ENCODE data around the gene TNS1. TPM values are rescaled to one million over a fixed set of nuclear protein-coding genes. Genes with fewer than 3 reads are reported as not detected.
A peak's percentile ranks its signal among the peaks of the same experiment; 100 is the strongest.

The TNS1 gene
- total RNA-seq, 4 donors from 2014 or later, result 57.7 to 120 (median 95.7) TPM

GRCh38 chr2:217900010-217900779 is 102.6 kb downstream of the TNS1 start:
- WGBS, 2 donors, result 55 to 57% methylated on average over 16 of the region's 16 CpGs
- DNase-seq (ENCODE audit: low spot score in 2 of 2), result no peak
- intact Hi-C loops (cut with DNase I; ENCODE audit: low total_unique reads), result no loop called here
- TF ChIP-seq POLR2A (IDR thresholded peaks at IDR 0.05), result no peak
- TF ChIP-seq, protein P1, sequence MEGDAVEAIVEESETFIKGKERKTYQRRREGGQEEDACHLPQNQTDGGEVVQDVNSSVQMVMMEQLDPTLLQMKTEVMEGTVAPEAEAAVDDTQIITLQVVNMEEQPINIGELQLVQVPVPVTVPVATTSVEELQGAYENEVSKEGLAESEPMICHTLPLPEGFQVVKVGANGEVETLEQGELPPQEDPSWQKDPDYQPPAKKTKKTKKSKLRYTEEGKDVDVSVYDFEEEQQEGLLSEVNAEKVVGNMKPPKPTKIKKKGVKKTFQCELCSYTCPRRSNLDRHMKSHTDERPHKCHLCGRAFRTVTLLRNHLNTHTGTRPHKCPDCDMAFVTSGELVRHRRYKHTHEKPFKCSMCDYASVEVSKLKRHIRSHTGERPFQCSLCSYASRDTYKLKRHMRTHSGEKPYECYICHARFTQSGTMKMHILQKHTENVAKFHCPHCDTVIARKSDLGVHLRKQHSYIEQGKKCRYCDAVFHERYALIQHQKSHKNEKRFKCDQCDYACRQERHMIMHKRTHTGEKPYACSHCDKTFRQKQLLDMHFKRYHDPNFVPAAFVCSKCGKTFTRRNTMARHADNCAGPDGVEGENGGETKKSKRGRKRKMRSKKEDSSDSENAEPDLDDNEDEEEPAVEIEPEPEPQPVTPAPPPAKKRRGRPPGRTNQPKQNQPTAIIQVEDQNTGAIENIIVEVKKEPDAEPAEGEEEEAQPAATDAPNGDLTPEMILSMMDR (IDR thresholded peaks at IDR 0.05), result no peak
- H3K4me3 ChIP-seq (ENCODE audit: low read depth, poor library complexity, severe bottlenecking), result no peak overlapping the region

DNA sequence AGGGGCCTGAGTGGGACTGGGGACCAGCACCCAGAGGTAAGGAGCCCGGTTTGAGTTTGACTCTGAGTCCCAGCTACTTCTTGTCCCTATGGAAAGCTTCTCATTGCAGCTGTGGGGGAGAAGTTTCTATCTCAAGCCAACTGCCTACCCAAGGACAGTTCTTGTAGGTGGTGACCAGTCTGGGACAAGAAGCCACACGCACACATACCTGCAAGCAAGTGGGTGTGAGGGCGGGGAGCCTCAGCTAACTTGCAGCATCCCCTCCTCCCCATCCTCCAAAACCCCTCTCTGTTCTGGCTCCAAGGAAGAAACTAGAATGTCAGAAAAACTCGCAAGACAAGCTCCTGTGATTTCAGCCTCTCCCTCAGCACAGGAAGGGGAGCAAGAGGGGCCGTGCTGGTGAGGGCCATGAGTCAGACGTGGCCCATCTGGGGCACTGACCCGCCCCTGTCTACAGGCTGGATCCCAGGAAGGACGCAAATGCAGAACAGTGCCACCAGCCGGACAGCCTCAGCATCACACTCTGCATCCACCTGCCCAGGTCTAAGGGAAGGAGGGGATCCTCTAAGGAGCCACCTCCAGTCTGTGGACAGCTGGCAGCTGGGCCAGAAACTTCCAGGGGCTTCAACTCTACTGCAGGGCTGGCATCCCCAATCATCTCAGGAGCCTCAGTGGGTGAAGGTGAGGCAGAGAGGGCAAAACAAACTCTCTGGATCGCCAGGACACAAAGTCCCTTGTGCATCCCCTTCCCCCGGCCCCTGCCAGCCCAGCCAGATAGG is 103.4 kb downstream of the TNS1 start:
- WGBS, 2 donors, result 36 to 48% methylated on average over 11 of the region's 11 CpGs
- DNase-seq (ENCODE audit: low spot score in 2 of 2), result peak; percentile 71 to 96
- TF ChIP-seq, protein P1 (IDR thresholded peaks at IDR 0.05), result peak in 1 of 3 donors; percentile 61
- TF ChIP-seq POLR2A (IDR thresholded peaks at IDR 0.05), result no peak
- intact Hi-C loops (cut with DNase I; ENCODE audit: low total_unique reads), result no loop called here
- H3K4me3 ChIP-seq (ENCODE audit: low read depth, poor library complexity, severe bottlenecking), result no peak overlapping the region

DNA sequence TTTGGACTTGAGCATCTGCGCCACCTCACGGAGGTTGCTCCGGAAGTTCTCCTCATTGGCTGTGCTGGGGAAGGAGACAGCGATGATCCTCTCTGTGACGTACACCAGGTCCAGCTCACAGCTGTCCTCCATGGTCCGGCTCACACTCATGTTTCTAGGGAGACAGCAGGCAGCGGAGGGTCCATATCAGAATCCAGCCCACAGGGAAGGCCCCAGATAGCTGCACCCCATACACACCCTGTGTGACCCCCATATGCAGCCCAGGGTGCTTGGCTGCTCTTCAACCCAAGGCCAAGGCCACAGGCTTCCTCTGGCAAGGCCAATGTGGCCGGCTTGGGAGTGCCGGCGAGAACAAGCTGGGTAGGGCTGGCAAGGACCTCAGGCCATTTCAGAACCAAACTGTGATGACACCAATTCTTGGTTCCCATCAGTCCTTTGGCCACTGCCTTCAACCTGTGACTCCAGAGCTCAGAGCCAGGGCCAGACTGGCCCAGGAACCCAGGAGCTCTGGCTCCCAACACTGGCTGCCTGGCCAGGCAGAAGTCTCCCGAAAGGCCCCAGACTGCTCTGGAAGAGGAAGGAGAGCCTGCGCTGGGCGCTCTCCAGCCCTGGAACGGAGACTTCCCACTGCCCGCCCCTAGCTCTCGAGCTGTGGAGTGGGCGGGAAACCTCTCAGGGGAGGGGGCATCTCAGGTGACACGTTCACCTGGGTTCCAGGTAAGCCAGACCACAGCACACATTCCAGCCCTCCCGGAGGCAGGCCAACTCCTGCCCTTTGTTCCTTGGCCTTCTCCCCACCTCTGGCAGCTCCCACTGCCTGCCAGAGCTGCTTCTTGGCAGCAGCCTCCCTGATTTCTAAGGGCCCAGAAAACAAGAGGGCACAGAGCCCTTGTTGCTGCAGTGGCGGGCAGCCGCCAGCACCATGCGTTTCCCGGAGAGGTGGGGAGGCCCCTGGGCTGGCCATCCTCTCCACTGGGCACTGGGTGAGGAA is 104.7 kb downstream of the TNS1 start:
- 38 to 39% methylated on average over 13 to 23 of the region's 23 CpGs for WGBS, 2 donors
- no peak overlapping the region for H3K4me3 ChIP-seq (ENCODE audit: low read depth, poor library complexity, severe bottlenecking)
- intact Hi-C loops (cut with DNase I; ENCODE audit: low total_unique reads), result no loop called here
- DNase-seq (ENCODE audit: low spot score in 2 of 2), result no peak
- TF ChIP-seq POLR2A (IDR thresholded peaks at IDR 0.05), result no peak
- TF ChIP-seq, protein P1 (IDR thresholded peaks at IDR 0.05), result no peak

- H3K4me3 ChIP-seq (ENCODE audit: low read depth, poor library complexity, severe bottlenecking), result no peak overlapping the region
- TF ChIP-seq, protein P1 (IDR thresholded peaks at IDR 0.05), result no peak
- no peak for TF ChIP-seq POLR2A (IDR thresholded peaks at IDR 0.05)
- no peak for DNase-seq (ENCODE audit: low spot score in 2 of 2)
- intact Hi-C loops (cut with DNase I; ENCODE audit: low total_unique reads), result no loop called here
- 34 to 42% methylated on average over 9 of the region's 9 CpGs for WGBS, 2 donors
These were observed 105.6 kb downstream of the TNS1 start for GRCh38 chr2:217897091-217897715.

DNA sequence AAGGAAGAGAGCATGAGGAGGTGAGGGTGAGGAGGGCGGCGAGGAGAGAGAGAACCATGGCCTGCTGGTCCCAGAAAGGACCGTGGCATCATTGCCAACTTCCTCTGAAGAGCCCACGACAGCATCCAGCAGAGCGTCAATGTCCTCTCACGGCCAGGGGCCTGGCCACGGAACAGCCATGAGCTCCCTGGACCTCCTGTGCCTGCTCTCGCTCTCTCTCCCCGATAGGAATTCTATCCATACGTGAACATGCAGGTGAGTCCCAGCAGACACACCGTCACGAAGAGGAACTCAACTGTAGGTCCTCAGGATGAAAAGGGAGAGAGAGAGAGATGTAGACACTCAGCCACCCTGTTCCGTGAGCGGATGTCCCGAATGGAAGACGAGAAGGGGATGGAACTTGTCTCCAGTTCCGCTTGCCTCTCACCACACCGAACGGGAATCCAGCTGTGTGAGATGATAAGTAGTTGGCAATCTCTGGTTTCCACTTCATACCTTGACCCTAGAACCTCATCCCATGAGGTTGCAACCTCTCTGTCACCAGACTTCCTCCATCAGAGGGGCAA is 107.6 kb downstream of the TNS1 start:
- DNase-seq (ENCODE audit: low spot score in 2 of 2), result no peak
- TF ChIP-seq POLR2A (IDR thresholded peaks at IDR 0.05), result no peak
- TF ChIP-seq, protein P1 (IDR thresholded peaks at IDR 0.05), result no peak
- no peak overlapping the region for H3K4me3 ChIP-seq (ENCODE audit: low read depth, poor library complexity, severe bottlenecking)
- 86 to 88% methylated on average over 19 of the region's 19 CpGs for WGBS, 2 donors
- intact Hi-C loops (cut with DNase I; ENCODE audit: low total_unique reads), result no loop called here

Data from lower leg skin (tissue), 4 donors.